ENCODE measurements around the gene SMIM35.

DNA sequence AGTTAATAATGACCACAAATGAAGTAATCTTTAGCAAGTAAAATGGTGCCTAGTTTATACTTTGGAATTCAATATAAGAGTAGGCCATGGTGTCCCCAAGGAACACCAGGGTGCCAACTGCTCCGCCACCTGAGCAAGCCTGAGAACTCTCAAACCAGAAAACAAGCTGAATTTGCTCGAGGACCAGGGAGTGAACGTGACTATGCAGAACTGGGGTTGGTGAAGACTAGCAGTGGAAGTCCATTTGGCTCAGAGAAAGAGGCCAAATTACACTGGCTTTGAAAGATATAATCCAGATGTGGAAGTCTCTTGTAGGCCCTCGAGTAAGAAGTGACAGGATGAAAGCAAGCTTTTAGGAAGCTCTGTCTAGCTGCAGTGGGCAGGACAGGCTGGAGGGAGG lies 8.7 kb upstream of the SMIM35 start:
- TF ChIP-seq, protein P1, sequence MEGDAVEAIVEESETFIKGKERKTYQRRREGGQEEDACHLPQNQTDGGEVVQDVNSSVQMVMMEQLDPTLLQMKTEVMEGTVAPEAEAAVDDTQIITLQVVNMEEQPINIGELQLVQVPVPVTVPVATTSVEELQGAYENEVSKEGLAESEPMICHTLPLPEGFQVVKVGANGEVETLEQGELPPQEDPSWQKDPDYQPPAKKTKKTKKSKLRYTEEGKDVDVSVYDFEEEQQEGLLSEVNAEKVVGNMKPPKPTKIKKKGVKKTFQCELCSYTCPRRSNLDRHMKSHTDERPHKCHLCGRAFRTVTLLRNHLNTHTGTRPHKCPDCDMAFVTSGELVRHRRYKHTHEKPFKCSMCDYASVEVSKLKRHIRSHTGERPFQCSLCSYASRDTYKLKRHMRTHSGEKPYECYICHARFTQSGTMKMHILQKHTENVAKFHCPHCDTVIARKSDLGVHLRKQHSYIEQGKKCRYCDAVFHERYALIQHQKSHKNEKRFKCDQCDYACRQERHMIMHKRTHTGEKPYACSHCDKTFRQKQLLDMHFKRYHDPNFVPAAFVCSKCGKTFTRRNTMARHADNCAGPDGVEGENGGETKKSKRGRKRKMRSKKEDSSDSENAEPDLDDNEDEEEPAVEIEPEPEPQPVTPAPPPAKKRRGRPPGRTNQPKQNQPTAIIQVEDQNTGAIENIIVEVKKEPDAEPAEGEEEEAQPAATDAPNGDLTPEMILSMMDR (IDR thresholded peaks at IDR 0.05), result no peak
- no peak for TF ChIP-seq POLR2A (IDR thresholded peaks at IDR 0.05)
